HG03196 (cell line): ENCODE data around the gene PPP2R1A.
"Not testable (repeated sequence)": the region's sequence is repeated elsewhere in the genome, so short reads cannot be mapped to it uniquely, and the experiment has no call there.

Experiments used
- ATAC-seq: cut with Tn5 transposase; IDR thresholded peaks from one replicate; pipeline ENCODE4 v1.9.1; 2021; ENCODE audit not compliant: unreplicated experiment

PPP2R1A gene

GRCh38 chr19:52200044-52200443, 10.2 kb downstream of the PPP2R1A start:
- ATAC-seq: no peak

- ATAC-seq: not testable (repeated sequence)
Measured at GRCh38 chr19:52200755-52201391, 11.0 kb downstream of the PPP2R1A start.

DNA sequence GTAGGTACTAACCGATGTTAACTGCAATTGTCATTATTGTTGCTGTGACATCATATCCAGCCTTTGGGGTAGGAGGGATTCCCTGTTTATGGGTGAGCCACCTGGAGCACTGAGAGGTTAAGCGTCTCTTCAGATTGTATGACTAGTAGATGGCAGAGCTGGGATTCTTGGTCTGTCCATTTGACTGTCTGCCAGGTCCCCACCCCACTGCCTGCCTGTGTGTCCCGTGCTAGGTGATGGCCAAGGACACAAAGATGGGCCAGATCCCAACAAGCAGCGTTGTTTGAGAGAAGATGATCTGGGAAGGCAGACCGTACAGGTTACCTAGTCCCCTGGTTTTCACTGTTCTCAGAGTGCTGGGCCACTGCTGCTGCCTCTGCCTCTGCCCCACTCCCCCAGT, 16.6 kb downstream of the PPP2R1A start:
- no peak for ATAC-seq

DNA sequence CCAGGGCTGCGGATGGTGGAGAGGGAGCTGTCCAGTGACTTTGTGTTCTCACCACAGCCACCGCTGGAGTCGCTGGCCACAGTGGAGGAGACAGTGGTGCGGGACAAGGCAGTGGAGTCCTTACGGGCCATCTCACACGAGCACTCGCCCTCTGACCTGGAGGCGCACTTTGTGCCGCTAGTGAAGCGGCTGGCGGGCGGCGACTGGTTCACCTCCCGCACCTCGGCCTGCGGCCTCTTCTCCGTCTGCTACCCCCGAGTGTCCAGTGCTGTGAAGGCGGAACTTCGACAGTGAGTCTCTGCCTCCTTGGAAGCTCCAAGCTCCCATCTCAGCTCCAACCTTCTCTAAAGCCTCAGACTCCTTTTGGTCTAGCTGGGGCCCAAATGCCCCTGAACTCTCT, 21.4 kb downstream of the PPP2R1A start:
- ATAC-seq: no peak

DNA sequence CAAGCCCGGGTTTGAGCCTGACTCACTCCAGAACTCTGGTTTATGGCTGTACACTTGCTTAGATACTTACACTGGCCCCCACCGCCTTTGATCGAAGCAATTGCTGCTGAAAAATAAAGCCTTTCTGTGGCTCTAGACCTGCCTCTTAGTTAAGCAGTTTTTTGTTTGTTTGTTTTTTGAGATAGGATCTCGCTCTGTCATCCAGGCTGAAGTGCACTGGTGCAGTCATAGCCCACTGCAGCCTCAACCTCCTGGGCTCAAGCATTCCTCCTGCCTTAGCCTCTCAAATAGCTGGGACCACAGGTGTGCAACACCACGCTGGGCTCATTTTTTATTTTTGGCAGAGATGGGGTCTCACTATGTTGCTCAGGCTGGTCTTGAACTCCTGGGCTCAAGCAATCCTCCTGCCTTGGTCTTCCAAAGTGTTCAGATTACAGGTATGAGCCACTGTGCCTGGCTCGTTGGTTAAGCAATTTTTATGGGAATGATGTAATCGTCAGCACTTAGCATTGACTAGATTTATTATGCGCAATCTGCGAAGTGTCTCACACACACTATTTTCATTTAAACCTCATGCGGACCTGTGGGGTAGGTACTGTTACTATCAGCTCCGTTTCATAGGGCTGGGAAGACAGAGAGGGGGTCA, 22.2 kb downstream of the PPP2R1A start:
- no peak for ATAC-seq

- ATAC-seq: no peak
Measured at GRCh38 chr19:52212572-52213255, 22.9 kb downstream of the PPP2R1A start.

DNA sequence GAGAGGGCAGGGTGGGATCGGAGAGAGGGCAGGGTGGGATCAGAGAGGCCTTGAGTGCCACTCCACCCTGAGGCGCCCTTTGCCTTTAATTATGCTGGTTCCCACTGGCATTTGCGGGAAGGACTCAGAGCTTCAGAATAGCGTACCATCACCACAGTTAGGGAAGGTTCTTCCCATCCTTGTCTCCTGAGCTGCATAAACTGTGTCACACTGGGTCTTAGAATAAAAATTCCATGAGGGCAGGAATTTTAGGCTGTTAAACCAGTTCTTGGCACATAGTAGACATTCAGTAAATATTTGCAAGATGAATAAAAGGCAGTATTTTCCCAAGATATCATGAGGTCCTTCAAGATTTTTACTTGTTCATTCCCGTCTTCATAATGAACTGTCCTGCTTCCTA, 24.4 kb downstream of the PPP2R1A start:
- ATAC-seq: no peak

- no peak for ATAC-seq
Measured at GRCh38 chr19:52216401-52216800, 26.5 kb downstream of the PPP2R1A start.

- no peak for ATAC-seq
Measured at GRCh38 chr19:52217576-52217975, 27.7 kb downstream of the PPP2R1A start.

- ATAC-seq: no peak
Measured at GRCh38 chr19:52219611-52220010, 29.8 kb downstream of the PPP2R1A start.

GRCh38 chr19:52221031-52221430, 31.2 kb downstream of the PPP2R1A start:
- ATAC-seq: no peak

DNA sequence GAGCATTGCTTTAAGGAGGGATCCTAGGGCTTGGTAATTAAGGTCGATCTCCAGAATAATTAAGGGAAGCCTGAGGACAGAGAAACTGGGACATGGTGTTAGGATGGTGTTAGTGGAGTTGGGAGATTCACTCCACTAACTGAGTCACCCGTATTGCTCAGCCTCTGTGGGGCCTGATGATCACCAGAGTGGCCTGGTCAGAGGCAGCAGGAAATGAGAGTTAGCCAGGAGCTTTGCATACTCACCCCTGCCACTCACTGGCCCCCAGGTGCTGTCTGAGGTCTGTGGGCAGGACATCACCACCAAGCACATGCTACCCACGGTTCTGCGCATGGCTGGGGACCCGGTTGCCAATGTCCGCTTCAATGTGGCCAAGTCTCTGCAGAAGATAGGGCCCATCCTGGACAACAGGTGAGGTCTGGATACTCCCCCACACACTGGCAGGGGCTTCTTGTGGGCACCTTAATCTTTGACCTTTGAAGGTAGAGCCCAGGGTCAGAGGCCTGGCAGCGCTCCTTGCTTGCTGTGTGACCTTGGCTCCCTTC, 32.1 kb downstream of the PPP2R1A start:
- no peak for ATAC-seq

GRCh38 chr19:52224211-52224610, 34.4 kb downstream of the PPP2R1A start:
- ATAC-seq: no peak

DNA sequence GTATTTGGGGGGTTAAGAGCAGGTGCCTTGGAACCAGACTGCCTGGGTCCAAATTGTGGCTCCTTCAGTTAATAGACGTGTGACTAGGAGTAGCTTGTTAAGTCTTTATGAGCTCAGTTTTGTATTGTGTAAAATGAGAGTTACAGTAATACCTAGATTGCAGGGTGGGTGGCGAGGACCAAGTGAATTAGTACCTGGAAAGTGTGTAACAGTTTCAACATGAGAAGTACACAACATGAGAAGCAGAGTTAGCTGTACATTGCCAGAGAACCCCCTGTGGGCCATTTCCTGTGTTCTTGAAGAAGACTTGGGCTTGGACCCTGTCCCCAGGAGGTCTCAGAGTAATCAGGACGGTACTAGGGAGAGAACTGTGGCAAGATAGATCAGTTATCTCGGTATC, 36.8 kb downstream of the PPP2R1A start:
- ATAC-seq: no peak

DNA sequence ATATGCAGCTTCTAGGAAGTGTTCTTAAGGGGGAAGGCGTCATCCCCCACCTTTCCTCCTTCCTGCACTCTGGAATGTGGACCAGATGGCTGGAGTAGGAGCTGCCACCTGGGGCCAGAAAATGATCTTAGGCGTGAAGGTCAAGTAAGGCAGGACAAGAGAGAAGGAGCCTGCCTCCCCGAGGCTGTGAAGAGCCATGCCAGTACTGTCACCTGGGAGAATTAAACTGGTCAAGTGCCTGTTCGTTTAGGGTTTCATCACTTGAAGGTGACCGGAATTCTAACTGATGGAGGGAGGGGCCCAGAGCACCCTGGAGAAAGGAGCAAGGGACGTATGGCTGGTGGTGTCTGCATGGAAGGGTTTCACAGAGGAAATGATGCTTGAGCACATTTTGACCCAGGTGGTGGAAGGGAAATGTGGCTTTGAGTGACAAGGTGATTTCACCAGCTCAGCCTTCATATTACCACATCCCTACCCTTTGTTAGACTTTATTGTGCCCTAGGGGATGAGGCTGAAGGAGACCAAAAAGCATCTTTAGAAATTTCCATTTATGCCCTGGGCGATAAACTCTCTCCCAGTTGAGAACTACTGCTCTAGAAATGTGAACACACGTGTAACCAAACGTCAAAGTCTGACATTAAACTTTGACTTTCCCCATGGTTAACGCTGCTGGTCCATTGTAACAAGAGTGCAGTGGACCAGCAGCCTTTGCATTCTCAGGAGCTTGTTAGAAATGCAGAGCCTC, 37.5 kb downstream of the PPP2R1A start:
- ATAC-seq: no peak

GRCh38 chr19:52227980-52228379, 38.1 kb downstream of the PPP2R1A start:
- ATAC-seq: no peak

DNA sequence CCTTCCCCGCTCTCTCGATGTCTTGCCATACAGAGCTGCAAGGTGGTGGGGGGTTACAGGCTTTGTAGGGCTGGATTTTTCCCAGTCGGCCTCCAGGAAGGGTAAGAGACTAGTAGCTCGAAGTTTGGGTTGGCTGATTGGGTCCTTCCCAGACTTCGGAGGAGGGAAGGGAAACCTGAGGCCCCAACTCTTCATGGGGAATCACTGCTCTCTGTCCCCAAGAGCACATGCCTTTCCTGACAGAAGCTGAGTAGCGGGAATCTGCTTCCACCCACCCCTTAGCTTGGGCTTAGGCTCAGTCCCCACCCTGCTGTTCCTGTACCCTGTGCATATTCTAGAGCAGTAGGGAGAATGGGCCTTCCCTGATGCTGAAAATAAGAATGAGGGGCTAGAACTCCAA, 39.7 kb downstream of the PPP2R1A start:
- ATAC-seq: no peak

DNA sequence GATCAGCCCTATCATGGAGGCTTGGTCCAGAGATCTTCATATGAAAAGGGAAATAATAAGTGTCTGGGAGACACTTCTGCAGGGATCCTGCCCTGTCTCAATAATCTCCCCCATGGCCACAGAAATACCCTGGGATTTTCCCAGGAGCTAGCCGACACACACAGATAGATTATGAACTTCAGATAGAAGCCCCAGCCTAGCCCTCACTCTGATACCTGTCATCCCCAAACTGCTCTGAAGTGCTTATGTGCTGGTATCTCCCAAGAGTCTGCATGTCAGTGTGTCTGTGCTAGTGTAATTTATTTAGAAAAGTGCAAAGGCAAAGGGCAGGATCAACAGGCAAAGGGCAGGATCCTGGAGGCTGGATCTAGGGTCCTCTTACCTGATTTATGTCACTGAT, 40.8 kb downstream of the PPP2R1A start:
- no peak for ATAC-seq

DNA sequence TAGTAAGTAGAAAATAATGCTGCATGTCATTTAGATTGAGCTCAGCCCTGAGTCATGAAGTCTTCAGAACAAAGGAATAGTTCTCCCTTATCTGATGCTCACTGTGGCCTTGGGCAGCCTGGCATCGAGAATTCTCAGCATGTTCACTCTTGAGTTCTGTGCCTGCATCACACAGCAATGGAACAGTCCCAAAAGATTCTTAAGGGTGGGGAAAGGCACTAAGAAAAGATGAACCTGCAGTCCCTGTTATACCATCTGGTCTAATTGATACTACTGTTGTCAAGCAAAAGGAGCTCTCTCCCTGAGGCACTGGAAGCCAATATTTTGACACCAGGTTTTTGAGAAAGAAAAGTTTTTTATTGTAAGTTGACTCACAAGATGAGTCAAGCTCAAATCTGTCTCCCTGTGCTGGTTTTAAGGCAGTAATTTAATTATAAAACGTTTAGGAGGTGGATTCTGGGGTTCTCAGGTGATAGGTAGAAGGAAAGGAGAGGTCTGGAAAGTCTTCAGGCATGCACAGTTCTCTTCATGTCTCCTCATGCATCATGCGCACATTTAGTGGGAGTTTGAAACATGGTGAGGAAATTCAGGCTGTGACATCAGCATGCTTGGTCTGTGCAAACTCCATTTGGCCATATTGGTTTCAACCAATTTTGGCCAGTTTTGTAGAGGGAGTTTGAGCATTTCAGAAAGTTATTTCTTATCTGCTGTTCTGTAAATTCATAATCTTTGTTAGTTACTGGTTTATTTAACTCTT, 41.5 kb downstream of the PPP2R1A start:
- no peak for ATAC-seq

DNA sequence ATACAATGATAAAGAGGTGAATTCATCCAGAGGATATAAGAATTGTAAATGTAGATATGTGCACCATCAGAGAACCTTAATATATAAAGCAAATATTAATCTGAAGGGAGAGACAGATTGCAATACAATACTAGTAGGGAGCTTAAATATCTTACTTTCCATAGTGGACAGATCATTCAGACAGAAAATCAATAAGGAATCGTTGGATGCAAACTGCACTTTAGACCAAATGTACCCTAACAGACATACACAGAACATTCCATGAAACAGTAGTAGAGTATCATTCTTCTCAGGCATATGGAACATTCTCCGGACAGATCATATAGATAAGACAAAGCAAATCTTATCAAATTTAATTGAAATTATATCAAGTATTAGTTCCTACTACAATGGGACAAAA, 44.6 kb downstream of the PPP2R1A start:
- no peak for ATAC-seq

DNA sequence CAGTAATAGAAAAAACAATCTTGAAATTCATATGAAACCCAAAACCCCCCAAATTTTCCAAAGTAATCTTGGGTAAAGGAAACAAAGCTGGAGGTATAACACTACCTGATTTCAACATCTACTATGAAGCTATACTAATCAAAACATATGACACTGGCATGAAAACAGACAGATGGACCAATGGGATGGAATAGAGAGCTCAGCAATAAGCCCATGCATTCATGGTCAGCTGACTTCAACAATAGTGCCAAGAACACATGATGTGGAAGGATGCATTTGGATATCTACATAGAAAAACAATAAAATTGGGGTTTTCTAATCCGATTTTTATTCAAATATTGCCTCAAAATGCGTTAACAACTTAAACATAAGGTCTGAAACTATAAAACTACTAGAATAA, 47.3 kb downstream of the PPP2R1A start:
- no peak for ATAC-seq
